K562 (cell line): Measurements from ENCODE around the gene C16orf90. TPM values are rescaled to one million over a fixed set of nuclear protein-coding genes. Genes with fewer than 3 reads are reported as not detected.
A peak's percentile ranks its signal among the peaks of the same experiment; 100 is the strongest.

ENCODE experiments used
- ATAC-seq: fragments of 200-7000 bp; cut with Tn5 transposase; 3 replicates; pipeline ENCODE4 v1.9.1; 2020; ENCODE audit warnings: moderate library complexity
- BruUV-seq: library from RNA; stranded (reverse); fragments of 400-500 nt; replicated peaks from 2 replicates; lab custom pipeline; 2021; lab: Mats Ljungman, UMichigan
- CTCF ChIA-PET: fragments of 300-600 bp; formaldehyde crosslinking; extraction: SDS; loops from one replicate; lab custom pipeline; 2021; ENCODE audit warnings: low intra/inter-chr PET ratio; lab: Yijun Ruan, JAX
- POLR2A ChIA-PET: fragments of 300-600, 350-650 bp; sonication (Branson Sonifier 250); formaldehyde crosslinking; extraction: SDS; loops from one replicate; lab custom pipeline; 2021; ENCODE audit warnings: antibody characterized with exemption, inconsistent platforms; lab: Yijun Ruan, JAX
- DNase-seq, 4 experiments: peaks; one replicate each; pipeline versions ENCODE4 v3.0.0 to v3.0.0-alpha.2; 2011 to 2018; ENCODE audit warnings: low spot score in 3 of 4, mixed read lengths in 3 of 4; ENCODE audit errors: extremely low read depth in 1 of 4
- FAIRE-seq: peaks from 2 replicates; lab custom pipeline; 2011; peaks lifted over from hg19 to GRCh38; lab: Jason Lieb, UNC
- H2AFZ ChIP-seq: 2 replicates; pipeline ENCODE4 v1.6.0; 2011; ENCODE audit warnings: low read depth, low read length, control low read depth, inconsistent platforms
- H3K27ac ChIP-seq: fragments of 200-600 bp; 3 replicates; pipeline ENCODE4 v1.8.0; 2011; ENCODE audit warnings: low read depth, mild to moderate bottlenecking, control low read depth, inconsistent platforms, low read length, moderate library complexity, mixed read lengths; ENCODE audit errors: extremely low read depth
- H3K27me3 ChIP-seq, 2 experiments: fragments of 300-600 bp in 1 of 2; 2 replicates in 1 of 2; 3 replicates in 1 of 2; pipeline versions ENCODE4 v1.6.0 to v1.8.0; 2011; ENCODE audit warnings: inconsistent platforms in 2 of 2, low read length in 2 of 2, mild to moderate bottlenecking in 1 of 2, mixed read lengths in 1 of 2, moderate library complexity in 1 of 2; ENCODE audit not compliant: control insufficient read depth in 2 of 2, insufficient read depth in 2 of 2
- H3K36me3 ChIP-seq: fragments of 300-600 bp; 3 replicates; pipeline ENCODE4 v1.8.0; 2011; ENCODE audit warnings: mild to moderate bottlenecking, low read length, inconsistent platforms; ENCODE audit not compliant: control insufficient read depth, insufficient read depth
- H3K4me1 ChIP-seq, 2 experiments: fragments of 200-600 bp in 1 of 2; replicated peaks in 1 of 2; 2 replicates in 1 of 2; 3 replicates in 1 of 2; pipeline versions ENCODE4 v1.5.1 to v1.8.0; 2011; ENCODE audit warnings: inconsistent platforms in 2 of 2, low read length in 2 of 2, mild to moderate bottlenecking in 1 of 2, mixed read lengths in 1 of 2, moderate library complexity in 1 of 2; ENCODE audit not compliant: control insufficient read depth in 2 of 2, insufficient read depth in 2 of 2
- H3K4me2 ChIP-seq: 2 replicates; pipeline ENCODE4 v1.6.1; 2011; ENCODE audit warnings: low read length, control low read depth, inconsistent platforms, mixed read lengths; ENCODE audit not compliant: insufficient read depth
- H3K4me3 ChIP-seq: fragments of 200-600 bp; sonication (generic), shearing (Covaris generic); 2 replicates; pipeline ENCODE4 v1.5.1; 2016; ENCODE audit warnings: control low read depth, inconsistent platforms
- H3K79me2 ChIP-seq: fragments of 200-600 bp; 3 replicates; pipeline ENCODE4 v1.8.0; 2011; ENCODE audit warnings: low read length, inconsistent platforms; ENCODE audit not compliant: control insufficient read depth, insufficient read depth
- H3K9ac ChIP-seq, 2 experiments: 2 replicates each; pipeline versions ENCODE4 v1.6.0 to v1.6.1; 2011; ENCODE audit warnings: low read depth in 2 of 2, low read length in 2 of 2, control low read depth in 1 of 2, inconsistent platforms in 1 of 2, mild to moderate bottlenecking in 1 of 2, mixed read lengths in 1 of 2; ENCODE audit not compliant: insufficient read depth in 1 of 2
- H3K9me1 ChIP-seq: one replicate; pipeline ENCODE4 v1.6.0; 2011; ENCODE audit warnings: inconsistent platforms, mild to moderate bottlenecking, low read length, moderate library complexity; ENCODE audit not compliant: control insufficient read depth, insufficient read depth
- H3K9me3 ChIP-seq: replicated peaks from 2 replicates; pipeline ENCODE4 v1.5.1; 2011; ENCODE audit warnings: low read depth, low read length, inconsistent platforms; ENCODE audit not compliant: control insufficient read depth, insufficient read depth
- H4K20me1 ChIP-seq: replicated peaks from 2 replicates; pipeline ENCODE4 v1.6.1; 2011; ENCODE audit warnings: low read length, inconsistent platforms, mixed read lengths; ENCODE audit not compliant: control insufficient read depth, insufficient read depth
- ATF2 ChIP-seq: sonication (generic); formaldehyde crosslinking; IDR thresholded peaks from 2 replicates; pipeline ENCODE4 v1.8.1; 2022; ENCODE audit warnings: missing genetic modification reagents
- GTF2A2 ChIP-seq: IDR thresholded peaks from 2 replicates; pipeline ENCODE4 v1.6.1; 2016; ENCODE audit warnings: mild to moderate bottlenecking, missing genetic modification characterization, missing compliant biosample characterization
- HOXB6 ChIP-seq: fragments of 250-450 bp; sonication (Bioruptor Pico); IDR thresholded peaks from 2 replicates; pipeline ENCODE4 v1.5.1; 2022; ENCODE audit warnings: mild to moderate bottlenecking, borderline replicate concordance
- KDM2B ChIP-seq: fragments of 250-450 bp; sonication (Bioruptor Pico); IDR thresholded peaks from 2 replicates; pipeline ENCODE4 v1.8.0; 2021; ENCODE audit warnings: mild to moderate bottlenecking, moderate library complexity
- MAFF ChIP-seq: IDR thresholded peaks from 2 replicates; pipeline ENCODE4 v1.6.1; 2012; ENCODE audit warnings: low read length, improper control_type of control experiment
- NFIC ChIP-seq: fragments of 450-650 bp; IDR thresholded peaks from 2 replicates; pipeline ENCODE4 v1.6.1; 2017; ENCODE audit warnings: mild to moderate bottlenecking, inconsistent platforms
- ZNF124 ChIP-seq: sonication (generic); formaldehyde crosslinking; IDR thresholded peaks from 2 replicates; pipeline ENCODE4 v1.8.1; 2022; ENCODE audit warnings: missing genetic modification reagents
- ZNF24 ChIP-seq: fragments of 450-650 bp; IDR thresholded peaks from 2 replicates; pipeline ENCODE4 v1.6.1; 2016
- WGBS: fragments of 100-300 bp; shearing (Covaris generic); methylation state at CpG from one replicate; pipeline ENCODE4 v1.1.6; 2016; ENCODE audit warnings: low coverage, mixed read lengths; ENCODE audit not compliant: insufficient coverage; ENCODE audit errors: missing lambda C conversion rate; 5-methylcytosine and 5-hydroxymethylcytosine counted together
- in situ Hi-C: fragments of 300-500 bp; cut with MboI; formaldehyde crosslinking; loops from 4 replicates; pipeline ENCODE4 v1.15.0; 2018; ENCODE audit warnings: inconsistent platforms, mixed read lengths
- intact Hi-C: fragments of 100-400 bp; cut with micrococcal nuclease; formaldehyde crosslinking; loops from 2 replicates; pipeline ENCODE4 v1.14.2; 2022
- polyA plus RNA-seq, 8 experiments: library from polyadenylated mRNA; depleted of rRNA in 4 of 8; stranded (reverse) in 5 of 8; unstranded in 3 of 8; fragments of >200 nt; fragmentation: Nextera tagmentation in 2 of 8; fragmentation: Illumina TruSeq in 1 of 8; extraction: Ambion mirVana in 2 of 8; extraction: Trizol in 1 of 8; gene quantifications; 2 replicates each; pipeline versions ENCODE4 v1.2.1 to v1.2.3, GENCODE V29; 2011 to 2014; ENCODE audit warnings: inconsistent platforms in 1 of 8, missing spikeins in 1 of 8
- total RNA-seq, 7 experiments: library from RNA; depleted of rRNA in 6 of 7; stranded (reverse); fragments of >200 nt in 6 of 7; fragmentation: Illumina TruSeq in 2 of 7; extraction: Trizol in 2 of 7; gene quantifications; 2 replicates each; pipeline versions ENCODE4 v1.2.1 to v1.2.3, GENCODE V29; 2011 to 2021; ENCODE audit warnings: low replicate concordance in 1 of 7

The C16orf90 gene
- total and polyA plus RNA-seq, 9 of the 15 experiments (the other 6 are each of a cell fraction or from before 2014, with no cell fraction given): not detected

GRCh38 chr16:3541527-3542155 is 46.4 kb upstream of the C16orf90 start (continued):
- TF ChIP-seq GTF2A2 (tag): no peak
- TF ChIP-seq MAFF: no peak
- TF ChIP-seq ZNF24: no peak
- no peak for TF ChIP-seq HOXB6 (CRISPR knock-in tag)

GRCh38 chr16:3538222-3538621 is 42.9 kb upstream of the C16orf90 start:
- Histone ChIP-seq H3K27me3 (peaks cover 0 to 18% of the 10 kb centered on the region in 2 experiments; a peak in 2 of 5 replicates), H3K79me2 (no peaks in the 10 kb centered on the region), H4K20me1 (0 out of 2 replicates have a peak, but pooled peaks cover 3% of the 10 kb centered on the region), H3K4me3 (no peak overlapping the region), H3K9ac (no peak overlapping the region), H2AFZ (no peak overlapping the region), H3K4me1 (no peaks in the 10 kb centered on the region), H3K9me1 (no peaks in the 10 kb centered on the region), H3K4me2 (no peak overlapping the region), H3K9me3 (no peaks in the 10 kb centered on the region), H3K27ac (no peak overlapping the region), H3K36me3 (no peaks in the 10 kb centered on the region)
- intact Hi-C loops (no loop called here), in situ Hi-C loops (no loop called here)
- FAIRE-seq: no peak
- no peak for DNase-seq
- 44% methylated on average over 4 of the region's 4 CpGs for WGBS
- ChIA-PET POLR2A (interaction anchor here (0.7 kb wide), 1 partner anchor 349 kb away, joined by 3 read pairs; no protein-coding TSS in a partner anchor), CTCF (no interaction called here)
- TF ChIP-seq KDM2B (CRISPR knock-in tag): no peak
- TF ChIP-seq ATF2 (CRISPR knock-in tag): no peak
- no peak for TF ChIP-seq ZNF124 (CRISPR knock-in tag)
- peak; percentile 23; the same call in 1 of the 2 replicates for TF ChIP-seq NFIC
- ATAC-seq: no peak
- no TSS peak for BruUV-seq
